ENCODE results near the gene KRT84. TPM values are rescaled to one million over a fixed set of nuclear protein-coding genes. Genes with fewer than 3 reads are reported as not detected.

Gene KRT84
- polyA plus RNA-seq, 1 donor from 2014 or later = not detected

GRCh38 chr12:52417740-52418139, 32.3 kb upstream of the KRT84 start:
- Histone ChIP-seq H3K9me3 (ENCODE audit: low read length) (no peaks in the 10 kb centered on the region), H4K20me1 (ENCODE audit: insufficient read depth) (no peaks in the 10 kb centered on the region), H3K27ac (ENCODE audit: low read length) (no peak overlapping the region), H3K4me3 (ENCODE audit: low read length) (no peak overlapping the region), H3F3A (ENCODE audit: insufficient read depth, low read length, poor library complexity, severe bottlenecking) (no peaks in the 10 kb centered on the region), H3K36me3 (ENCODE audit: insufficient read depth, low read length) (no peaks in the 10 kb centered on the region), H3K27me3 (ENCODE audit: insufficient read depth, low read depth, low read length) (no peaks in the 10 kb centered on the region), H3K9me2 (ENCODE audit: insufficient read depth, low read length) (no peaks in the 10 kb centered on the region), H2AFZ (ENCODE audit: low read depth, low read length) (no peak overlapping the region), H3K79me2 (replicated peaks; ENCODE audit: insufficient read depth, low read length) (no peaks in the 10 kb centered on the region), H3K9ac (ENCODE audit: low read length) (no peak overlapping the region), H3K4me2 (ENCODE audit: low read length) (no peak overlapping the region)
- TF ChIP-seq POLR2AphosphoS5 (IDR thresholded peaks at IDR 0.05) = no peak

GRCh38 chr12:52416795-52417194, 31.3 kb upstream of the KRT84 start:
- Histone ChIP-seq H3F3A (ENCODE audit: insufficient read depth, low read length, poor library complexity, severe bottlenecking) (no peaks in the 10 kb centered on the region), H3K4me3 (ENCODE audit: low read length) (no peak overlapping the region), H4K20me1 (ENCODE audit: insufficient read depth) (no peaks in the 10 kb centered on the region), H3K9me3 (ENCODE audit: low read length) (no peaks in the 10 kb centered on the region), H3K27ac (ENCODE audit: low read length) (no peak overlapping the region), H3K9ac (ENCODE audit: low read length) (no peak overlapping the region), H3K36me3 (ENCODE audit: insufficient read depth, low read length) (no peaks in the 10 kb centered on the region), H3K9me2 (ENCODE audit: insufficient read depth, low read length) (no peaks in the 10 kb centered on the region), H3K4me2 (ENCODE audit: low read length) (no peak overlapping the region), H3K27me3 (ENCODE audit: insufficient read depth, low read depth, low read length) (no peaks in the 10 kb centered on the region), H2AFZ (ENCODE audit: low read depth, low read length) (no peak overlapping the region), H3K79me2 (replicated peaks; ENCODE audit: insufficient read depth, low read length) (no peaks in the 10 kb centered on the region)
- TF ChIP-seq TAF1 (IDR thresholded peaks at IDR 0.05; ENCODE audit: low read depth) (no peak), MXI1 (conservative IDR thresholded peaks at IDR 0.05; ENCODE audit: poor library complexity, severe bottlenecking) (no peak), POLR2AphosphoS5 (IDR thresholded peaks at IDR 0.05) (no peak), REST (IDR thresholded peaks at IDR 0.05; ENCODE audit: borderline replicate concordance) (no peak), SMC3 (conservative IDR thresholded peaks at IDR 0.05; ENCODE audit: poor library complexity) (no peak), EZH2 (IDR thresholded peaks at IDR 0.05; ENCODE audit: borderline replicate concordance, insufficient read depth, low read length, poor library complexity, severe bottlenecking) (no peak), CTCF (IDR thresholded peaks at IDR 0.05; ENCODE audit: poor library complexity, severe bottlenecking) (no peak), RAD21 (conservative IDR thresholded peaks at IDR 0.05) (no peak), EP300 (conservative IDR thresholded peaks at IDR 0.05; ENCODE audit: poor library complexity, severe bottlenecking) (no peak)
